HepG2 (cell line): Measurements from ENCODE around the gene DYDC2. TPM values are rescaled to one million over a fixed set of nuclear protein-coding genes. Genes with fewer than 3 reads are reported as not detected.

Experiments used
- AKAP8 ChIP-seq: sonication (generic); formaldehyde crosslinking; IDR thresholded peaks from 2 replicates; pipeline ENCODE4 v1.5.1; 2020; ENCODE audit warnings: mild to moderate bottlenecking, missing genetic modification reagents
- CBX5 ChIP-seq: sonication (generic); formaldehyde crosslinking; IDR thresholded peaks from 2 replicates; pipeline ENCODE4 v1.4.0; 2020; ENCODE audit warnings: missing genetic modification reagents, borderline replicate concordance
- EHMT2 ChIP-seq: fragments of 200-600 bp; sonication (generic); IDR thresholded peaks from 2 replicates; pipeline ENCODE4 v1.7.0; 2017; ENCODE audit warnings: antibody characterized with exemption, low read depth, low read length, borderline replicate concordance
- IKZF1 ChIP-seq: fragments of 450-650 bp; IDR thresholded peaks from 2 replicates; pipeline ENCODE4 v1.7.1; 2016
- JDP2 ChIP-seq: sonication (generic); formaldehyde crosslinking; IDR thresholded peaks from 2 replicates; pipeline ENCODE4 v1.8.1; 2022; ENCODE audit warnings: missing genetic modification reagents, borderline replicate concordance
- NFKBIZ ChIP-seq: IDR thresholded peaks from 2 replicates; pipeline ENCODE4 v1.6.1; 2018; ENCODE audit warnings: missing genetic modification reagents, missing compliant biosample characterization
- NR2F1 ChIP-seq, 2 experiments: fragments of 450-650 bp in 1 of 2; formaldehyde crosslinking in 1 of 2; IDR thresholded peaks; 2 replicates each; pipeline versions ENCODE4 v1.5.0 to v1.6.1; 2016 to 2020; ENCODE audit warnings: mild to moderate bottlenecking in 1 of 2, missing compliant biosample characterization in 1 of 2, missing genetic modification reagents in 1 of 2, moderate library complexity in 1 of 2
- PATZ1 ChIP-seq: sonication (generic); formaldehyde crosslinking; IDR thresholded peaks from 2 replicates; pipeline ENCODE4 v1.4.0; 2020; ENCODE audit warnings: missing genetic modification reagents
- POLR2G ChIP-seq: fragments of 200-400 bp; formaldehyde crosslinking; IDR thresholded peaks from 2 replicates; pipeline ENCODE4 v1.6.1; 2018; ENCODE audit warnings: mild to moderate bottlenecking, low read depth, low read length, moderate library complexity
- RBFOX2 ChIP-seq: fragments of 200-400 bp; formaldehyde crosslinking; IDR thresholded peaks from 2 replicates; pipeline ENCODE4 v1.6.1; 2017; ENCODE audit warnings: low read depth, mild to moderate bottlenecking, low read length
- TAF1 ChIP-seq: sonication (generic); formaldehyde crosslinking; IDR thresholded peaks from 2 replicates; pipeline ENCODE4 v1.4.0; 2020; ENCODE audit warnings: missing genetic modification reagents
- TBX3 ChIP-seq: fragments of 450-650 bp; IDR thresholded peaks from 2 replicates; pipeline ENCODE4 v1.6.1; 2017; ENCODE audit warnings: antibody characterized with exemption, mild to moderate bottlenecking, inconsistent platforms, borderline replicate concordance
- THAP8 ChIP-seq: sonication (generic); formaldehyde crosslinking; IDR thresholded peaks from 2 replicates; pipeline ENCODE4 v1.5.1; 2020; ENCODE audit warnings: missing genetic modification reagents, mild to moderate bottlenecking, borderline replicate concordance
- TP53 ChIP-seq: sonication (generic); formaldehyde crosslinking; conservative IDR thresholded peaks from 2 replicates; pipeline ENCODE4 v1.4.0; 2020; ENCODE audit warnings: missing genetic modification reagents
- U2AF2 ChIP-seq: fragments of 200-400 bp; formaldehyde crosslinking; IDR thresholded peaks from 2 replicates; pipeline ENCODE4 v1.6.1; 2017; ENCODE audit warnings: low read depth, mild to moderate bottlenecking, low read length
- ZBTB34 ChIP-seq: sonication (generic); formaldehyde crosslinking; IDR thresholded peaks from 2 replicates; pipeline ENCODE4 v1.8.0; 2022; ENCODE audit warnings: mild to moderate bottlenecking, missing genetic modification reagents
- ZBTB43 ChIP-seq: sonication (generic); formaldehyde crosslinking; conservative IDR thresholded peaks from 2 replicates; pipeline ENCODE4 v1.4.0; 2020; ENCODE audit warnings: missing genetic modification reagents
- ZNF367 ChIP-seq: sonication (generic); formaldehyde crosslinking; IDR thresholded peaks from 2 replicates; pipeline ENCODE4 v1.4.0; 2020; ENCODE audit warnings: missing genetic modification reagents, borderline replicate concordance
- ZNF547 ChIP-seq: sonication (generic); formaldehyde crosslinking; IDR thresholded peaks from 2 replicates; pipeline ENCODE4 v1.5.1; 2020; ENCODE audit warnings: mild to moderate bottlenecking, missing genetic modification reagents
- ZNF549 ChIP-seq: sonication (generic); formaldehyde crosslinking; IDR thresholded peaks from 2 replicates; pipeline ENCODE4 v1.5.0; 2020; ENCODE audit warnings: missing genetic modification reagents
- ZNF563 ChIP-seq: sonication (generic); formaldehyde crosslinking; IDR thresholded peaks from 2 replicates; pipeline ENCODE4 v1.8.0; 2022; ENCODE audit warnings: mild to moderate bottlenecking, moderate library complexity, missing genetic modification reagents
- ZNF607 ChIP-seq: sonication (generic); formaldehyde crosslinking; IDR thresholded peaks from 2 replicates; pipeline ENCODE4 v1.5.1; 2020; ENCODE audit warnings: missing genetic modification reagents, mild to moderate bottlenecking, borderline replicate concordance
- ZNF740 ChIP-seq: sonication (generic); formaldehyde crosslinking; IDR thresholded peaks from 2 replicates; pipeline ENCODE4 v1.4.0; 2020; ENCODE audit warnings: missing genetic modification reagents
- ZNF891 ChIP-seq: sonication (generic); formaldehyde crosslinking; IDR thresholded peaks from 2 replicates; pipeline ENCODE4 v1.5.0; 2020; ENCODE audit warnings: mild to moderate bottlenecking, missing genetic modification reagents
- polyA plus RNA-seq, 8 experiments: library from polyadenylated mRNA; depleted of rRNA in 3 of 8; stranded (reverse) in 7 of 8; unstranded in 1 of 8; fragments of >200 nt; fragmentation: Illumina TruSeq in 4 of 8; extraction: Trizol in 4 of 8; gene quantifications; 2 replicates each; pipeline versions ENCODE4 v1.2.1 to v1.2.3, GENCODE V29; 2011 to 2016; ENCODE audit warnings: low read depth in 4 of 8, missing spikeins in 1 of 8, mixed read lengths in 1 of 8; ENCODE audit not compliant: insufficient read depth in 1 of 8
- total RNA-seq, 5 experiments: library from RNA; depleted of rRNA; stranded (reverse); fragments of >200 nt; fragmentation: Illumina TruSeq; extraction: Trizol; gene quantifications; 2 replicates each; pipeline ENCODE4 v1.2.3, GENCODE V29; 2016; ENCODE audit warnings: low read depth in 1 of 5

The DYDC2 gene
- total and polyA plus RNA-seq, 2 of the 13 experiments (the other 11 are each of a cell fraction or from before 2014, with no cell fraction given) = 0.98 to 2.3 TPM

GRCh38 chr10:80408242-80409101 lies 51.9 kb downstream of the DYDC2 start, which contains the start of gene PRXL2A (continued):
- TF ChIP-seq PATZ1 = 0 out of 2 replicates have a peak, but pooled peaks have one; percentile 29
- no peak for TF ChIP-seq TBX3
- no peak for TF ChIP-seq CBX5 (CRISPR knock-in tag)
- no peak for TF ChIP-seq THAP8 (CRISPR knock-in tag)
- TF ChIP-seq ZNF367 (CRISPR knock-in tag) = 0 out of 2 replicates have a peak, but pooled peaks have one; percentile 3
- TF ChIP-seq IKZF1 = no peak
- peak; percentile 61; the same call in 1 of the 2 replicates for TF ChIP-seq ZNF549 (CRISPR knock-in tag)
- TF ChIP-seq ZNF547 = no peak
- no peak for TF ChIP-seq NFKBIZ
- TF ChIP-seq ZNF740 (CRISPR knock-in tag) = peak; percentile 61; the same call in 1 of the 2 replicates
- TF ChIP-seq NR2F1 (CRISPR knock-in tag; IDR thresholded peaks at IDR 0.05) = no peak
- TF ChIP-seq ZBTB43 (CRISPR knock-in tag) = no peak
- TF ChIP-seq ZNF607 (CRISPR knock-in tag) = peak; percentile 87
- peak; percentile 93 for TF ChIP-seq TAF1
- peak; percentile 90 for TF ChIP-seq RBFOX2
- TF ChIP-seq ZNF563 (CRISPR knock-in tag) = peak; percentile 79
- TF ChIP-seq TP53 (CRISPR knock-in tag) = no peak
- peak; percentile 22; the same call in 1 of the 2 replicates for TF ChIP-seq ZNF891 (CRISPR knock-in tag)
- TF ChIP-seq JDP2 (CRISPR knock-in tag) = no peak; the same call in 1 of the 2 replicates
- no peak for TF ChIP-seq U2AF2
- TF ChIP-seq EHMT2 = no peak
- TF ChIP-seq ZBTB34 = no peak
- no peak; the same call in 1 of the 2 replicates for TF ChIP-seq AKAP8 (CRISPR knock-in tag)
- TF ChIP-seq POLR2G = peak; percentile 94
